OCI-LY3 (cell line): ENCODE data around the gene RDH5.

ENCODE experiments used
- EZH2phosphoT487 ChIP-seq: fragments of 200-600 bp; shearing (Covaris generic); IDR thresholded peaks from 2 replicates; pipeline ENCODE4 v1.6.1; 2018; ENCODE audit warnings: antibody characterized with exemption, mixed run types, low read depth
- TF ChIP-seq, protein P1 (sequence below): fragments of 200-600, 300-600 bp; sonication (generic); IDR thresholded peaks from 2 replicates; pipeline ENCODE4 v1.5.1; 2014; ENCODE audit warnings: antibody characterized with exemption, low read length, low read depth

DNA sequence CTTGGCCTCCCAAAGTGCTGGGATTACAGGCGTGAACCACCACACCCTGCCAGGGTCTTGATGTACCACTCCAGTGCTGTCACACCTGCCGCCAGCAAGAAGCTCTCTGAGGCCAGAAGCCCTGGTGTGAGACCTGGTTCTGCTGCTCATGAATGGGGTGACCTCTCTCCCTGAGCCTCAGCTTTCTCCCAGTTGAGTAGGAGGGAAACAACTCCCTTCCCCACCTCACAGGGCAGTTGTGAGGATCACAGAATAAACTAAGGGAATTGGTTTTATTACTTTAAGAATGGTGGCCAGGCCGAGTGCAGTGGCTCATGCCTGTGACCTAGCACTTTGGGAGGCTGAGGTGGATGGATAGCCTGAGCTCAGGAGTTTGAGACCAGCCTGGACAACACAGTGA is 14.4 kb downstream of the RDH5 start:
- TF ChIP-seq EZH2phosphoT487, result no peak
- TF ChIP-seq, protein P1, sequence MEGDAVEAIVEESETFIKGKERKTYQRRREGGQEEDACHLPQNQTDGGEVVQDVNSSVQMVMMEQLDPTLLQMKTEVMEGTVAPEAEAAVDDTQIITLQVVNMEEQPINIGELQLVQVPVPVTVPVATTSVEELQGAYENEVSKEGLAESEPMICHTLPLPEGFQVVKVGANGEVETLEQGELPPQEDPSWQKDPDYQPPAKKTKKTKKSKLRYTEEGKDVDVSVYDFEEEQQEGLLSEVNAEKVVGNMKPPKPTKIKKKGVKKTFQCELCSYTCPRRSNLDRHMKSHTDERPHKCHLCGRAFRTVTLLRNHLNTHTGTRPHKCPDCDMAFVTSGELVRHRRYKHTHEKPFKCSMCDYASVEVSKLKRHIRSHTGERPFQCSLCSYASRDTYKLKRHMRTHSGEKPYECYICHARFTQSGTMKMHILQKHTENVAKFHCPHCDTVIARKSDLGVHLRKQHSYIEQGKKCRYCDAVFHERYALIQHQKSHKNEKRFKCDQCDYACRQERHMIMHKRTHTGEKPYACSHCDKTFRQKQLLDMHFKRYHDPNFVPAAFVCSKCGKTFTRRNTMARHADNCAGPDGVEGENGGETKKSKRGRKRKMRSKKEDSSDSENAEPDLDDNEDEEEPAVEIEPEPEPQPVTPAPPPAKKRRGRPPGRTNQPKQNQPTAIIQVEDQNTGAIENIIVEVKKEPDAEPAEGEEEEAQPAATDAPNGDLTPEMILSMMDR, result no peak
